ENCODE measurements around the gene BAMBI. TPM values are rescaled to one million over a fixed set of nuclear protein-coding genes. Genes with fewer than 3 reads are reported as not detected.

Gene BAMBI
- polyA plus RNA-seq, 1 donor (not counting 4 experiments of a cell fraction or from before 2014, with no cell fraction given), result 2.9 TPM

GRCh38 chr10:28684986-28685580, 7.8 kb downstream of the BAMBI start:
- Histone ChIP-seq H3K4me2 (ENCODE audit: control insufficient read depth, extremely low read depth, insufficient read depth, low read depth, low read length) (no peak overlapping the region), H3K4me1 (ENCODE audit: control insufficient read depth, extremely low read depth, insufficient read depth, low read length) (no peaks in the 10 kb centered on the region), H3K79me2 (ENCODE audit: control insufficient read depth, insufficient read depth, low read length) (no peaks in the 10 kb centered on the region), H3K9me3 (ENCODE audit: control insufficient read depth, low read depth, low read length) (no peaks in the 10 kb centered on the region), H3K27me3 (ENCODE audit: control insufficient read depth, extremely low read depth, insufficient read depth, low read length) (peaks cover 3% of the 10 kb centered on the region), H3K36me3 (ENCODE audit: control insufficient read depth in 2 of 2, extremely low read depth in 1 of 2, insufficient read depth in 2 of 2, low read length in 2 of 2) (peaks cover 3 to 6% of the 10 kb centered on the region in 2 experiments), H3K9me1 (ENCODE audit: control insufficient read depth, extremely low read depth, insufficient read depth, low read length) (no peaks in the 10 kb centered on the region), H2AFZ (ENCODE audit: control insufficient read depth, low read length) (no peak overlapping the region), H4K20me1 (ENCODE audit: control insufficient read depth, extremely low read depth, insufficient read depth, low read length) (no peaks in the 10 kb centered on the region), H3K27ac (ENCODE audit: control insufficient read depth, insufficient read depth, low read length) (no peak overlapping the region), H3K4me3 (ENCODE audit: control insufficient read depth in 2 of 3, extremely low read depth in 1 of 3, insufficient read depth in 2 of 3, low read depth in 1 of 3, low read length in 3 of 3) (no peak overlapping the region), H3K9ac (ENCODE audit: control insufficient read depth, extremely low read depth, insufficient read depth, low read length) (no peak overlapping the region)
- dilution Hi-C loops (cut with MboI; ENCODE audit: extremely low pct_ligation_motif_present, low sequenced_read_pairs), result no loop called here
- FAIRE-seq (no peak), DNase-seq (ENCODE audit: low read depth, low spot score) (no peak)
- no peak for TF ChIP-seq EZH2 (IDR thresholded peaks at IDR 0.05; ENCODE audit: low read length)
- no peak for TF ChIP-seq CTCF (optimal IDR thresholded peaks at IDR 0.05 in 1 of 3, IDR thresholded peaks at IDR 0.05 in 1 of 3, conservative IDR thresholded peaks at IDR 0.05 in 1 of 3; ENCODE audit: extremely low read depth in 1 of 3, insufficient read depth in 2 of 3, low read length in 3 of 3)

- dilution Hi-C loops (cut with MboI; ENCODE audit: extremely low pct_ligation_motif_present, low sequenced_read_pairs), result no loop called here
- Histone ChIP-seq H3K79me2 (ENCODE audit: control insufficient read depth, insufficient read depth, low read length) (no peaks in the 10 kb centered on the region), H3K27ac (ENCODE audit: control insufficient read depth, insufficient read depth, low read length) (no peak overlapping the region), H2AFZ (ENCODE audit: control insufficient read depth, low read length) (no peak overlapping the region), H3K4me1 (ENCODE audit: control insufficient read depth, extremely low read depth, insufficient read depth, low read length) (no peaks in the 10 kb centered on the region), H3K27me3 (ENCODE audit: control insufficient read depth, extremely low read depth, insufficient read depth, low read length) (peaks cover 4% of the 10 kb centered on the region), H3K9ac (ENCODE audit: control insufficient read depth, extremely low read depth, insufficient read depth, low read length) (no peak overlapping the region), H3K9me1 (ENCODE audit: control insufficient read depth, extremely low read depth, insufficient read depth, low read length) (no peaks in the 10 kb centered on the region), H4K20me1 (ENCODE audit: control insufficient read depth, extremely low read depth, insufficient read depth, low read length) (no peaks in the 10 kb centered on the region), H3K4me3 (ENCODE audit: control insufficient read depth in 2 of 3, extremely low read depth in 1 of 3, insufficient read depth in 2 of 3, low read depth in 1 of 3, low read length in 3 of 3) (no peak overlapping the region), H3K4me2 (ENCODE audit: control insufficient read depth, extremely low read depth, insufficient read depth, low read depth, low read length) (no peak overlapping the region), H3K9me3 (ENCODE audit: control insufficient read depth, low read depth, low read length) (no peaks in the 10 kb centered on the region), H3K36me3 (ENCODE audit: control insufficient read depth in 2 of 2, extremely low read depth in 1 of 2, insufficient read depth in 2 of 2, low read length in 2 of 2) (peaks cover 3 to 6% of the 10 kb centered on the region in 2 experiments)
- DNase-seq (ENCODE audit: low read depth, low spot score), result no peak
- TF ChIP-seq CTCF (optimal IDR thresholded peaks at IDR 0.05 in 1 of 3, IDR thresholded peaks at IDR 0.05 in 1 of 3, conservative IDR thresholded peaks at IDR 0.05 in 1 of 3; ENCODE audit: extremely low read depth in 1 of 3, insufficient read depth in 2 of 3, low read length in 3 of 3) (no peak), EZH2 (IDR thresholded peaks at IDR 0.05; ENCODE audit: low read length) (no peak)
- FAIRE-seq, result no peak
Observed at GRCh38 chr10:28685717-28686116, 8.4 kb downstream of the BAMBI start.

All from keratinocyte (primary cell).